Measurements from ENCODE around the gene CHL1. TPM values are rescaled to one million over a fixed set of nuclear protein-coding genes. Genes with fewer than 3 reads are reported as not detected.

CHL1 gene
- total RNA-seq, 2 donors from 2014 or later = 6.1 to 10.5 TPM

GRCh38 chr3:288417-288816 lies 91.9 kb downstream of the CHL1 start:
- Histone ChIP-seq H3K27ac (no peak overlapping the region), H3K36me3 (no peaks in the 10 kb centered on the region), H3K9me3 (no peaks in the 10 kb centered on the region), H3K4me1 (replicated peaks) (no peaks in the 10 kb centered on the region), H3K27me3 (replicated peaks; ENCODE audit: insufficient read depth) (no peaks in the 10 kb centered on the region), H3K4me3 (no peak overlapping the region)
- intact Hi-C loops (cut with DNase I) = no loop called here
- DNase-seq (ENCODE audit: low spot score) = no peak
- no peak for TF ChIP-seq POLR2AphosphoS5 (IDR thresholded peaks at IDR 0.05)
- TF ChIP-seq POLR2A (IDR thresholded peaks at IDR 0.05) = no peak
- TF ChIP-seq CTCF (IDR thresholded peaks at IDR 0.05) = no peak
- 60% methylated on average over 4 of the region's 4 CpGs for WGBS

- intact Hi-C loops (cut with DNase I) = no loop called here
- TF ChIP-seq POLR2AphosphoS5 (IDR thresholded peaks at IDR 0.05) (no peak), CTCF (IDR thresholded peaks at IDR 0.05) (no peak), POLR2A (IDR thresholded peaks at IDR 0.05) (no peak)
- H3K4me3 ChIP-seq = no peak overlapping the region
Observed at GRCh38 chr3:291028-291427, 94.5 kb downstream of the CHL1 start.

GRCh38 chr3:291646-292436 lies 95.3 kb downstream of the CHL1 start:
- Histone ChIP-seq H3K4me1 (replicated peaks) (no peaks in the 10 kb centered on the region), H3K9me3 (no peaks in the 10 kb centered on the region), H3K4me3 (no peak overlapping the region), H3K36me3 (no peaks in the 10 kb centered on the region), H3K27me3 (replicated peaks; ENCODE audit: insufficient read depth) (no peaks in the 10 kb centered on the region), H3K27ac (no peak overlapping the region)
- DNase-seq (ENCODE audit: low spot score) = no peak
- no peak for TF ChIP-seq POLR2A (IDR thresholded peaks at IDR 0.05)
- TF ChIP-seq CTCF (IDR thresholded peaks at IDR 0.05) = no peak
- TF ChIP-seq POLR2AphosphoS5 (IDR thresholded peaks at IDR 0.05) = no peak
- WGBS = 22% methylated on average over 5 of the region's 5 CpGs
- intact Hi-C loops (cut with DNase I) = no loop called here

More at GRCh38 chr3:291028-291427, 94.5 kb downstream of the CHL1 start:
- Histone ChIP-seq H3K36me3 (no peaks in the 10 kb centered on the region), H3K9me3 (no peaks in the 10 kb centered on the region), H3K27me3 (replicated peaks; ENCODE audit: insufficient read depth) (no peaks in the 10 kb centered on the region), H3K27ac (no peak overlapping the region), H3K4me1 (replicated peaks) (no peaks in the 10 kb centered on the region)
- no peak for DNase-seq (ENCODE audit: low spot score)

- no peaks in the 10 kb centered on the region for H3K36me3 ChIP-seq
- TF ChIP-seq POLR2A (IDR thresholded peaks at IDR 0.05) (no peak), POLR2AphosphoS5 (IDR thresholded peaks at IDR 0.05) (no peak), CTCF (IDR thresholded peaks at IDR 0.05) (no peak)
- WGBS = 62% methylated on average over 8 of the region's 8 CpGs
Observed at GRCh38 chr3:294096-294495, 97.5 kb downstream of the CHL1 start.

GRCh38 chr3:294581-294980 lies 98.0 kb downstream of the CHL1 start:
- Histone ChIP-seq H3K4me3 (no peak overlapping the region), H3K36me3 (no peaks in the 10 kb centered on the region), H3K27me3 (replicated peaks; ENCODE audit: insufficient read depth) (no peaks in the 10 kb centered on the region), H3K4me1 (replicated peaks) (no peaks in the 10 kb centered on the region), H3K9me3 (no peaks in the 10 kb centered on the region), H3K27ac (no peak overlapping the region)
- intact Hi-C loops (cut with DNase I) = no loop called here
- WGBS = 77% methylated on average over 2 of the region's 2 CpGs
- DNase-seq (ENCODE audit: low spot score) = no peak
- TF ChIP-seq POLR2A (IDR thresholded peaks at IDR 0.05) = no peak
- TF ChIP-seq CTCF (IDR thresholded peaks at IDR 0.05) = no peak
- TF ChIP-seq POLR2AphosphoS5 (IDR thresholded peaks at IDR 0.05) = no peak

More at GRCh38 chr3:294096-294495, 97.5 kb downstream of the CHL1 start:
- DNase-seq (ENCODE audit: low spot score) = no peak
- H3K27ac ChIP-seq = no peak overlapping the region
- intact Hi-C loops (cut with DNase I) = no loop called here
- H3K4me3 ChIP-seq = no peak overlapping the region
- no peaks in the 10 kb centered on the region for H3K9me3 ChIP-seq
- H3K27me3 ChIP-seq (replicated peaks; ENCODE audit: insufficient read depth) = no peaks in the 10 kb centered on the region
- no peaks in the 10 kb centered on the region for H3K4me1 ChIP-seq (replicated peaks)

Data from prostate gland (tissue), 2 donors.